Activated CD4-positive, alpha-beta T cell treated with anti-CD3 and anti-CD28 coated beads, Interleukin-2, amount 10 ng/mL, durations not matched to agents 7 days and 5 days (primary cell): Measurements from ENCODE around the gene PLEKHO2. TPM values are rescaled to one million over a fixed set of nuclear protein-coding genes. Genes with fewer than 3 reads are reported as not detected.
"Not testable (repeated sequence)": the region's sequence is repeated elsewhere in the genome, so short reads cannot be mapped to it uniquely, and the experiment has no call there.

Source experiments
- CTCF ChIA-PET: fragments of 350-600 bp; sonication (Branson Sonifier 250); formaldehyde crosslinking; loops from one replicate; lab custom pipeline; 2021; ENCODE audit warnings: antibody characterized with exemption; lab: Charles Lee
- POLR2A ChIA-PET: fragments of 350-600 bp; sonication (Branson Sonifier 250); formaldehyde crosslinking; loops from one replicate; lab custom pipeline; 2021; ENCODE audit warnings: antibody characterized with exemption; lab: Charles Lee
- DNase-seq: peaks from one replicate; pipeline ENCODE4 v3.0.0-alpha.2; 2020
- H3K27ac Mint-ChIP-seq: one replicate; pipeline ENCODE4 v1.8.0; 2021; ENCODE audit warnings: mild to moderate bottlenecking, moderate library complexity, mixed read lengths
- H3K27me3 Mint-ChIP-seq: one replicate; pipeline ENCODE4 v1.8.0; 2021; ENCODE audit warnings: mixed read lengths
- H3K36me3 Mint-ChIP-seq: one replicate; pipeline ENCODE4 v1.8.0; 2021; ENCODE audit warnings: low read depth, mixed read lengths
- H3K4me1 Mint-ChIP-seq: one replicate; pipeline ENCODE4 v1.8.0; 2021; ENCODE audit warnings: mixed read lengths
- H3K4me3 Mint-ChIP-seq: one replicate; pipeline ENCODE4 v1.8.0; 2021; ENCODE audit warnings: mild to moderate bottlenecking, moderate library complexity, mixed read lengths
- H3K9me3 Mint-ChIP-seq: one replicate; pipeline ENCODE4 v1.8.0; 2021; ENCODE audit warnings: mixed read lengths
- total RNA-seq, 2 experiments: library from RNA; stranded (reverse); gene quantifications; one replicate each; pipeline ENCODE4 v1.2.3, GENCODE V29; 2021

The PLEKHO2 gene
- total RNA-seq, 2 experiments from 2014 or later: 25.4 to 27.6 TPM

DNA sequence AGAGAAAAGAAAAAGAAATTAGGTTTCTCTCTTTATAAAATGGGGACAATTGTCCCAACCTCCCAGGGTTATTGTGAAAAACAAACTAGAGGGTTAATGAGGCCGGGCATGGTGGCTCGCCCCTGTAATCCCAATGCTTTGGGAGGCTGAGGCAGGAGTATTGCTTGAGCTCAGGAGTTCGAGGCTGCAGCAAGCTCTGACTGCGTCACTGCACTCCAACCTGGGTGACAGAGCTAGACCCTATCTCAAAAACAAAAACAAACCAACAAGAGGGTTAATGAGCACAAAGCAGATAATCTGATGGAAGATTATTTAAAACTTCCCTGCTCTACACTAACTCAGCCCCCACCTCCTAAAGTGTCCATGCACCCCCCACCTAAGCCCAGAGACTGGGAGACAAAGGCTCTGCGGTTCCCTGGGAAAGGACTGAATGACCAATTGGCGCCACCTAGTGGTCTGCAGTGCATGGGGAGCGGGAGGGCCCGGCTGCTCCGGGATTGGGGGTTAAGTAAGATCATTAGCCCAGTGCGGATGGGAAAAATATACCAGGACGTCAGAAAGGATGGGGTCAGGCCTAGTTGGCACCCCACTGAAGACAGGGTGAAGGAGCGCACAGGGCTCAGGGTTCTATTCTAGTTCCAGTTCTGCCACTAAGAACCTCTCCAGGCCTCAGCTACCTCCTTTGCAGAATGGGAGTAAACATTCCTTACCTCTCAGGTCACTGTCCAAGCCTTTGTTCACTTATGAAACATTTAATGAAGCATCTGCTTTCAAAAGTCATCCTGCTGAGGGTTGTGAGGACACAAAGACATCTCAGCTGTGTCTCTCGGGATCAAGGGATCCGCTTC is 31.8 kb upstream of the PLEKHO2 start:
- Mint-ChIP-seq H3K4me3 (no peak overlapping the region), H3K9me3 (no peaks in the 10 kb centered on the region), H3K4me1 (no peaks in the 10 kb centered on the region), H3K27me3 (peaks cover 6% of the 10 kb centered on the region), H3K36me3 (no peaks in the 10 kb centered on the region), H3K27ac (no peak overlapping the region)
- peak; percentile 78 for DNase-seq
- CTCF ChIA-PET: interaction anchor here (0.6 to 3.0 kb wide), 16 partner anchors 13 to 259 kb away, joined by 3 to 8 read pairs (median 3); partner anchors contain the start of gene PIF1
- POLR2A ChIA-PET: no interaction called here

DNA sequence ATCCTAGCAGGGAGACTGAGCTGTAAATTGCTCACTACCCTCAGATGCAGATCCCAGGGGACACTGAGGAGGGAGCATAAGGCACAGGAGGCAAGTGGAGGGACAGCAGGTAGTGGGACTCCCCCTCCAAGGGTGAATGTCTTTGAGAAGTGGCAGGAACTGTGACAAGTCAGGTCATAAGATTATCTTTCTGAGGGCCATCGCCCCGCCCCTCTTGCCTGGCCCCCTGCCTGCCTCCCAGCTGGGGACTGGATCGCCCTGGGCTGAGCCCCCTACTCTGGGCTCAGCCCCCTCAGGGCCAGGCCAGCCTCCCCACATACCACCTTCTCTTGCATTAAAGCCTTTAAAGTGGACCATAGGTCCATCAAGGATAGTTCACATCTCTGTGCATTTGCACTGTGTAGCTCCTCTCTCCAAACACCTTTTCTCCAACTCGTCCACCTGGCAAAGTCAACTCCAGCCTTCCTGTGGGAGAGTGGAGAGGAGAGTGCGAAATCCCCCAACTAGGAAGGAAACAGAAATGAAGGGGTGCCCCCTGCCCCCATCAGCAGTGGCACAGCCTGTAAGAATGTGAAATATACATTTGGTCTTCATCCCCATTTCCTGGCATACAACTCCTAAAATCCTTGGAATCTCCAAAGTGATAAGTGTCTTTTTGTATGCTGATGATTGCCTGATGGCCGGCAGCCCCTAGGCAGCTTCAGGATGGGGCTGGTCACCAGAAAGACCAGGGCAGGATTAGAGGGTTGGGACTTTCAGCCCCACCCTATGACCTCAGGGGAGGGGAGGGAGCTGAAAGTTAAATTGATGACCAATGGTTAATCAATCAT is 31.0 kb upstream of the PLEKHO2 start:
- Mint-ChIP-seq H3K36me3 (no peaks in the 10 kb centered on the region), H3K27ac (no peak overlapping the region), H3K27me3 (peaks cover 6% of the 10 kb centered on the region), H3K4me1 (no peaks in the 10 kb centered on the region), H3K4me3 (no peak overlapping the region), H3K9me3 (no peaks in the 10 kb centered on the region)
- DNase-seq: no peak
- ChIA-PET POLR2A (no interaction called here), CTCF (interaction anchor here (0.6 to 3.0 kb wide), 7 partner anchors 12 to 259 kb away, joined by 3 to 8 read pairs (median 4); no protein-coding TSS in a partner anchor)

DNA sequence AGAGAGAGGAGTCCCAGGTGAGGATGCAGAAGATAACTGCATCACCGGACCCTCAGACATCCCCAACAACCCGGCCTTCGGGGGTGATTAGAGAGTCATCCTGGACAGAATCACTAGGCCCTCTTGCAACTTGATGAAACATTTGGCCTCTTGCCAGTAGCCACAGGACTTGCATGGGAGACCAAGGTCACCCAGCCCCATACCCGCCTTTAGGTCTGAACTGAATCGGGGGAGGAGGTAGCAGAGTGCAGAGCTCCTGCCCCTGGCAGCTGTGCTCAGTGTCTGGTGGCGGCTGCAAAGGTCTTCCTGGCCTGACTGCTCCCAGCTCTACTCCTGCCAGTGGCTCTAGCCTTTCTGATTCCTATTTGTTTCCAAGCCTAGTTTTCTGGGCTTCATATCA is 28.6 kb upstream of the PLEKHO2 start:
- ChIA-PET POLR2A (no interaction called here), CTCF (interaction anchor here (1.2 to 1.3 kb wide), 2 partner anchors 11 to 92 kb away, joined by 3 to 4 read pairs; no protein-coding TSS in a partner anchor)
- no peak for DNase-seq
- no peak overlapping the region for H3K27ac Mint-ChIP-seq
- H3K9me3 Mint-ChIP-seq: no peaks in the 10 kb centered on the region
- peaks cover 8% of the 10 kb centered on the region for H3K36me3 Mint-ChIP-seq
- no peak overlapping the region for H3K4me3 Mint-ChIP-seq
- H3K4me1 Mint-ChIP-seq: no peaks in the 10 kb centered on the region
- peaks cover 6% of the 10 kb centered on the region for H3K27me3 Mint-ChIP-seq

DNA sequence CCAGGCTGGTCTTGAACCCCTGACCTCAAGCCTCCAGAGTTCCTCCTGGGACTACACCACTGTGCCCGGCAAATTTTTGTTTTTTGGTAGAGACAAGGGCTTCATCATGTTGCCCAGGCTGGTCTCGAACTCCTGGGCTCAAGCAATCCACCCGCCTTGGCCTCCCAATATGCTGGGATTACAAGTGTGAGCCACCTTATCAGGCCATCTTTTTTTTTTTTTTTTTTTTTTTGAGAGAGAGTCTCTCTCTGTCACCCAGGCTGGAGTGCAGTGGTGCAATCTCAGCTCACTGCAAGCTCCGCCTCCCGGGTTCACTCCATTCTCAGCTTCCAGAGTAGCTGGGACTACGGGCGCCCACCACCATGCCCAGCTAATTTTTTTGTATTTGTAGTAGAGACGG is 27.4 kb upstream of the PLEKHO2 start:
- H3K4me1 Mint-ChIP-seq, H3K27ac Mint-ChIP-seq, DNase-seq, H3K27me3 Mint-ChIP-seq, H3K9me3 Mint-ChIP-seq, POLR2A ChIA-PET, H3K4me3 Mint-ChIP-seq: not testable (repeated sequence)
- H3K36me3 Mint-ChIP-seq: peaks cover 16% of the 10 kb centered on the region
- CTCF ChIA-PET: interaction anchor here (0.7 to 1.2 kb wide), 3 partner anchors 11 to 486 kb away, joined by 3 to 4 read pairs (median 3); partner anchors contain the start of gene PIF1

DNA sequence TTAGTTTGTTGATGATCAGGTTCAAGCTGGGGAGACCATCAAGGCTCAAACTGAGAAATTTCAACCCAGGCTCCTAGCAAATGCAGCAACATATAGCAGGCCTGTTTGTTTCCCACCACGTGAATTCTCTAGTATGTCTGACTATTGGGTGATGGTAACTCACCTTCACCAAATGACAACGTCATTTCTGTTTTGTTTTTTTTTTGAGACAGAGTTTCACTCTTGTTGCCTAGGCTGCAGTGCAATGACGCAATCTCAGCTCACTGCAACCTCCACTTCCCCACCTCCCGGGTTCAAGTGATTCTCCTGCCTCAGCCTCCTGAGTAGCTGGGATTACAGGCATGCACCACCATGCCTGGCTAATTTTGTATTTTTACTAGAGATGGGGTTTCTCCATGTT is 26.8 kb upstream of the PLEKHO2 start:
- H3K4me3 Mint-ChIP-seq, DNase-seq, H3K9me3 Mint-ChIP-seq, H3K4me1 Mint-ChIP-seq, H3K27me3 Mint-ChIP-seq, H3K27ac Mint-ChIP-seq, POLR2A ChIA-PET: not testable (repeated sequence)
- H3K36me3 Mint-ChIP-seq: peaks cover 16% of the 10 kb centered on the region
- CTCF ChIA-PET: interaction anchor here (0.7 to 1.1 kb wide), 5 partner anchors 9 to 485 kb away, joined by 3 to 4 read pairs (median 3); partner anchors contain the start of gene PIF1

DNA sequence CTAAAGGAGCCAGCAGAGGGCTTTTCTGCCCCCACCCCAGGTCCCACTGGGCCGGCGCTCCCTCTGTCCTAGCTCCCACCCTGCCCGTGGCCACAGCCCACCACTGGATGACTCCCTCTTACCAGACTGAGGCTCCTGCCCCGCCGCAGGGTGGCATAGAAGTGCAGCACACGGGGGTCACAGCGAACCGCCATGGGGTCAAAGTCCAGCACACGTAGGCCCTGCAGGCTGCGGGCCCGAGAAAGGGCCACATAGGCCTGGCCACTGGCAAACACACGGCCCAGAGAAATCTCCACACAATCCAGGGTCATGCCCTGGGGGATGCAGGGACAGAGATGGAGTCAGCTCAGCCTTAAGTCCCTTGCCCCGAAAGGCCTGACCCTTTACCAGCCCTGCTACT is 25.3 kb upstream of the PLEKHO2 start:
- POLR2A ChIA-PET: no interaction called here
- peaks cover 22% of the 10 kb centered on the region for H3K36me3 Mint-ChIP-seq
- CTCF ChIA-PET: interaction anchor here (0.6 to 2.2 kb wide), 6 partner anchors 9 to 239 kb away, joined by 3 to 5 read pairs (median 3); no protein-coding TSS in a partner anchor
- no peaks in the 10 kb centered on the region for H3K27me3 Mint-ChIP-seq
- H3K4me3 Mint-ChIP-seq: no peak overlapping the region
- H3K4me1 Mint-ChIP-seq: peaks cover 2% of the 10 kb centered on the region
- peak overlapping the region; percentile 31 for H3K27ac Mint-ChIP-seq
- no peaks in the 10 kb centered on the region for H3K9me3 Mint-ChIP-seq
- DNase-seq: no peak

DNA sequence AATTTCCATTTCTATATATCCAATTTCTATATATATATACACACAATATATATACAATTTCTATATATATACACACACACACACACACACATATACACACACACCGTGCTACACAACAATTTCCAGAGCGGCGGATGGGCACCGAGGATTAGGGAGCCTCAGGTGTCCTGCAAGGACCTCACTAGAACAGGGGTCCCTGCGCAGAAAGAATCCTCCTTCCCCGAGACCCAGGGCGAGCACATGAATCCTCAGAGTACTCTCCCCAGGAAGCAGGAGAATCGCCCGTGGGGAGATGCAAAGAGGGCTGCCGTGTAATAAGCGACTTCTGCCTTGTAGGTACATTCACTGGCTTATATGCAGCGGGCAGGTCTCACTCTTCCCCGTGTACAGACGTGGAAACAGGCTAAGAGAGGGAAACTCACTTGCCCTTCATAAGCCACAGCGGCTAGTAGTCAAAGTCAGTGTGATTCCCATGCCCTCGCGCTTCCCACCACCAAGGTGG is 16.7 kb upstream of the PLEKHO2 start:
- peak overlapping the region; percentile 80 for H3K4me3 Mint-ChIP-seq
- peaks cover 20% of the 10 kb centered on the region for H3K36me3 Mint-ChIP-seq
- ChIA-PET CTCF (interaction anchor here (0.7 to 2.5 kb wide), 5 partner anchors 10 to 69 kb away, joined by 3 to 26 read pairs (median 4); no protein-coding TSS in a partner anchor), POLR2A (no interaction called here)
- no peaks in the 10 kb centered on the region for H3K27me3 Mint-ChIP-seq
- peak overlapping the region; percentile 93 for H3K27ac Mint-ChIP-seq
- H3K4me1 Mint-ChIP-seq: peaks cover 38% of the 10 kb centered on the region
- no peaks in the 10 kb centered on the region for H3K9me3 Mint-ChIP-seq
- peak; percentile 30 for DNase-seq

DNA sequence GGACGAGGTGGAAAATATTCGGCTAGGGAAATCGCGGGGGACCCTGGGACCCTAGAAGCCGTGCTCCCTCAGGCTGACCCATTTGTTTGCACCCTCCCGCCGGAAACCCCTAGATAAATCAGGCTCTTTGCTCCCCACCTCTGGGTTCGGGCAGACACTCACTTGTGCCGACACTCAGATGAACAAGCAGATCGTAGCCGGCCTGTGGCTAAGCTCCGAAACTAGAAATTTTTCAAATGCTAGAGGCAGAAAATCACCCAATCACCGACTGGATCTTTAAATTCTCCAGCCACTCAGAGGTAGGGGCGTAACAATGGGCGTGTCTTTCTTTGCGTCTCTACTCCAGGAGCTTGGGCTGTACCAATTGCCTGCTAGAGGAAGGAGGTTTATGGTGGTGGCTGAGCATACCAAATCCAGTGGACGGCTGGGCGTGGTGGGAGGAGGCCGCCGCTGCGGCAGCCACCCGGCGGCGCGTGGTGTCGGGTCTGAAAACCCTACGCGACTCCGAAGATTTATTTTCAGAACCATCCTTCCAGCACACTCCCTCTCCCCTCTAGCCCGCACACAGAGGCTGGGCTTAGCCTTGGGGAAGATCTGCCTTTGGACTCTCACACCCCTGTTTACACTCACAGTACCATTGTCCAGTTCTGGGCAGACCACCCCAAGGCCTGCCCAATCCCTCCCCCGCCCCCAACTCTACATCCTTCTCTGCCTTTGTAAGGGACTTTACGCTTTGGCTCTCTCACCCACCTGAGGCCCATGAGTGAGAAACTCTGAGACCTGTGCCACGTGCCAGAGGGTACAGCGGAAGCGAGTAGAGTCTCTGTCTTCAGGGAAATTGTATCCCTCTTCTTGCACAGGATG is 16.1 kb upstream of the PLEKHO2 start, which contains the start of gene PIF1:
PIF1 (minus strand) TSS at position 217 of the 864 bp plus-strand sequence. CDS start 1,312 bp downstream, outside the sequence.
- Mint-ChIP-seq H3K4me3 (peak within 1 kb of the TSS; percentile 84), H3K9me3 (no peaks in the 10 kb centered on the region), H3K27ac (peak within 1 kb of the TSS; percentile 93), H3K4me1 (peaks cover 40% of the 10 kb centered on the region), H3K27me3 (no peaks in the 10 kb centered on the region), H3K36me3 (peaks cover 19% of the 10 kb centered on the region)
- POLR2A ChIA-PET: interaction anchor here (0.7 kb wide), 1 partner anchor 68 kb away, joined by 4 read pairs; no protein-coding TSS in a partner anchor
- peak; percentile 98 for DNase-seq
- CTCF ChIA-PET: interaction anchor here (0.7 to 2.5 kb wide), 7 partner anchors 9 to 85 kb away, joined by 3 to 26 read pairs (median 4); no protein-coding TSS in a partner anchor

DNA sequence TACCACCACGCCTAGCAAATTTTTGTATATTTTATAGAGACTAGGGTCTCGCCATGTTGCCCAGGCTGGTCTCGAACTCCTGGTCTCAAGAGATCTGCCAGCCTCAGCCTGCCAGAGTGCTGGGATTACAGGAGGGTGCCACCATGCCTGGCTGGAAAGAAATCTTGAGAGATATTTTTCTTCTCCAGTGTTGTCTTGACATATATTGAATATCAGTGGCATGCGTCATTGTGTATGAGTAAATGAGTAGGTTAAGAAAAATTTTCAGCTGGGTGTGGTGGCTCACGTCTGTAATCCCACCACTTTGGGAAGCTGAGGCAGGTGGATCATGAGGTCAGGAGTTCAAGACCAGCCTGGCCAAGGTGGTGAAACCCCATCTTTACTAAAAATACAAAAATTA is 12.7 kb upstream of the PLEKHO2 start:
- no peaks in the 10 kb centered on the region for H3K27me3 Mint-ChIP-seq
- no peak for DNase-seq
- POLR2A ChIA-PET: interaction anchor here (0.6 kb wide), 1 partner anchor 12 kb away, joined by 4 read pairs; the partner anchor contains the start of gene PLEKHO2
- H3K27ac Mint-ChIP-seq: no peak overlapping the region
- no peaks in the 10 kb centered on the region for H3K36me3 Mint-ChIP-seq
- H3K9me3 Mint-ChIP-seq: no peaks in the 10 kb centered on the region
- H3K4me1 Mint-ChIP-seq: peaks cover 27% of the 10 kb centered on the region
- no peak overlapping the region for H3K4me3 Mint-ChIP-seq
- CTCF ChIA-PET: interaction anchor here (0.7 to 1.9 kb wide), 3 partner anchors 8 to 183 kb away, joined by 3 to 7 read pairs (median 3); no protein-coding TSS in a partner anchor

DNA sequence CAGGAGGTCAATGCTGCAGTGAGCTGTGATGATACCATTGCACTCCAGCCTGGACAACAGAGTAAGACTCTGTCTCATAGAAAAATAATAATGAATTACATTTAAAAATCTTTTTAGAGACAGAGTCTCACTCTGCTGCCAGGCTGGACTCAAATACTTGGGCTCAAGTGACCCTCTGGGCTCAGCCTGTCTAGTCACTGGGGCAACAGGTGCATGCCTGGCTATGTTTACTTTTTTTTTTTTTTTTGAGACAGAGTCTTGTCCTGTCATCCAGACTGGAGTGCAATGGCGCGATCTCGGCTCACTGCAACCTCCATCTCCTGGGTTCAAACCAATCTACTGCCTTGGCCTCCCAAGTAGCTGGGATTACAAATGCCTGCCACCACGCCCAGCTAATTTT is 8.0 kb upstream of the PLEKHO2 start:
- Mint-ChIP-seq H3K27ac (no peak overlapping the region), H3K4me1 (peaks cover 37% of the 10 kb centered on the region), H3K36me3 (peaks cover 5% of the 10 kb centered on the region), H3K4me3 (no peak overlapping the region), H3K9me3 (peaks cover 7% of the 10 kb centered on the region), H3K27me3 (no peaks in the 10 kb centered on the region)
- no peak for DNase-seq
- POLR2A ChIA-PET: interaction anchor here (0.6 kb wide), 1 partner anchor 62 kb away, joined by 4 read pairs; no protein-coding TSS in a partner anchor
- CTCF ChIA-PET: interaction anchor here (1.0 to 3.4 kb wide), 4 partner anchors 7 to 73 kb away, joined by 3 to 26 read pairs (median 4); partner anchors contain the start of gene PIF1

DNA sequence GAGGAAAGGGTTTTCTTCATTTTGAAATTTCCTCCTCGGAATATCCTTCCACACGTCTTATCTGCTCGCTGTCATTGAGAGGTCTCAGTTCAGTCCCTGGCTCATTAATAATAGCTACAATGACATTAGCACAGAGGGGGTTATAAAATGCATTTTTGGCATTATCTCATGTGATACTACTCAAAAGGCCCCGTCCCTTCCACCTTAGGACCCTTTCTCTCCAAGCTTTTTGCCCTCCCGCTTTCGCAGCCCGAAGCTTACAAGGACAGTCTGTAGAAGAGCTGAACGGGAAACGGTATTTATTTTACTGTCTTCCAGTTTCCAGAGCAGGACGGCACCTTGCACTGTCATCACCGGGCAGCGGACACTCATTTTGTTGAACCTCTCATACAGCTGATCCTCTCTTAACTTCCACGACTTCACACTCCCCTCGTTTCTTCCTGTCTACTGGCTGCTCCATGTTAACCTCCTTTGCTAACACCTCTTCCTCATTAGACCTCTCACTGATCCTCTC is 5.6 kb upstream of the PLEKHO2 start:
- DNase-seq: no peak
- POLR2A ChIA-PET: no interaction called here
- H3K27ac Mint-ChIP-seq: peak overlapping the region; percentile 85
- CTCF ChIA-PET: interaction anchor here (0.6 to 3.4 kb wide), 17 partner anchors 8 to 144 kb away, joined by 3 to 26 read pairs (median 4); partner anchors contain the start of gene PIF1
- peak overlapping the region; percentile 48 for H3K4me3 Mint-ChIP-seq
- H3K9me3 Mint-ChIP-seq: peaks cover 7% of the 10 kb centered on the region
- H3K36me3 Mint-ChIP-seq: peaks cover 5% of the 10 kb centered on the region
- H3K27me3 Mint-ChIP-seq: no peaks in the 10 kb centered on the region
- peaks cover 48% of the 10 kb centered on the region for H3K4me1 Mint-ChIP-seq
